ENCODE data around the gene PSG5.
"Not testable (repeated sequence)": the region's sequence is repeated elsewhere in the genome, so short reads cannot be mapped to it uniquely, and the experiment has no call there.

- TF ChIP-seq POLR2A, CTCF (IDR thresholded peaks at IDR 0.05): not testable (repeated sequence)
Observed at GRCh38 chr19:43129197-43129596, 57.1 kb downstream of the PSG5 start.
